ENCODE data around the gene C2CD4C. TPM values are rescaled to one million over a fixed set of nuclear protein-coding genes. Genes with fewer than 3 reads are reported as not detected.

The C2CD4C gene
- total RNA-seq, 4 donors from 2014 or later: 2.4 to 2.5 TPM; not detected in 2

DNA sequence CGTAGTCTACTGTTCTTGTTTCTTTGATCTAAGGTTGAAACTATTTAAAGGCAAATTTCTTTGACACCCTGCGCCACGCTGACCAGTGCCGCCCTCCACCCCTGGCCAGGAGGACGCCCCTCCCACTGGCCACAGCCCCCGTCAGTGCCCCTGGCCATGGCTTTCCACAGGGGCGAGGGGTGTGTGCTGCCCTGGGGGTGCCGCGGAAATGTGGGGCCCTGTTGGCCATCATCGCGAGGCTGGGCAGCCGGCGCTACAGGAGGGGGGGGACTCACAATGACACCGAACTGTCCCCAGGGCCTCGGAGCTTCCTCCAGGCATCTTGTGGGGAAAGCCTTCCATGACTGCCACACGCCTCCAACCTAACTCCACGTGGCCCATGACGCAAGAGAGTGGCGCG is 41.0 kb upstream of the C2CD4C start:
- DNase-seq: no peak
- TF ChIP-seq, protein P1, sequence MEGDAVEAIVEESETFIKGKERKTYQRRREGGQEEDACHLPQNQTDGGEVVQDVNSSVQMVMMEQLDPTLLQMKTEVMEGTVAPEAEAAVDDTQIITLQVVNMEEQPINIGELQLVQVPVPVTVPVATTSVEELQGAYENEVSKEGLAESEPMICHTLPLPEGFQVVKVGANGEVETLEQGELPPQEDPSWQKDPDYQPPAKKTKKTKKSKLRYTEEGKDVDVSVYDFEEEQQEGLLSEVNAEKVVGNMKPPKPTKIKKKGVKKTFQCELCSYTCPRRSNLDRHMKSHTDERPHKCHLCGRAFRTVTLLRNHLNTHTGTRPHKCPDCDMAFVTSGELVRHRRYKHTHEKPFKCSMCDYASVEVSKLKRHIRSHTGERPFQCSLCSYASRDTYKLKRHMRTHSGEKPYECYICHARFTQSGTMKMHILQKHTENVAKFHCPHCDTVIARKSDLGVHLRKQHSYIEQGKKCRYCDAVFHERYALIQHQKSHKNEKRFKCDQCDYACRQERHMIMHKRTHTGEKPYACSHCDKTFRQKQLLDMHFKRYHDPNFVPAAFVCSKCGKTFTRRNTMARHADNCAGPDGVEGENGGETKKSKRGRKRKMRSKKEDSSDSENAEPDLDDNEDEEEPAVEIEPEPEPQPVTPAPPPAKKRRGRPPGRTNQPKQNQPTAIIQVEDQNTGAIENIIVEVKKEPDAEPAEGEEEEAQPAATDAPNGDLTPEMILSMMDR (IDR thresholded peaks at IDR 0.05): no peak
- TF ChIP-seq POLR2A (IDR thresholded peaks at IDR 0.05): no peak
- Histone ChIP-seq H3K4me3 (no peak overlapping the region), H3K27me3 (no peaks in the 10 kb centered on the region), H3K36me3 (no peaks in the 10 kb centered on the region), H3K27ac (no peak overlapping the region), H3K4me1 (no peaks in the 10 kb centered on the region), H3K9me3 (no peaks in the 10 kb centered on the region)
- intact Hi-C loops (cut with DNase I; ENCODE audit: low total_unique reads): no loop called here

DNA sequence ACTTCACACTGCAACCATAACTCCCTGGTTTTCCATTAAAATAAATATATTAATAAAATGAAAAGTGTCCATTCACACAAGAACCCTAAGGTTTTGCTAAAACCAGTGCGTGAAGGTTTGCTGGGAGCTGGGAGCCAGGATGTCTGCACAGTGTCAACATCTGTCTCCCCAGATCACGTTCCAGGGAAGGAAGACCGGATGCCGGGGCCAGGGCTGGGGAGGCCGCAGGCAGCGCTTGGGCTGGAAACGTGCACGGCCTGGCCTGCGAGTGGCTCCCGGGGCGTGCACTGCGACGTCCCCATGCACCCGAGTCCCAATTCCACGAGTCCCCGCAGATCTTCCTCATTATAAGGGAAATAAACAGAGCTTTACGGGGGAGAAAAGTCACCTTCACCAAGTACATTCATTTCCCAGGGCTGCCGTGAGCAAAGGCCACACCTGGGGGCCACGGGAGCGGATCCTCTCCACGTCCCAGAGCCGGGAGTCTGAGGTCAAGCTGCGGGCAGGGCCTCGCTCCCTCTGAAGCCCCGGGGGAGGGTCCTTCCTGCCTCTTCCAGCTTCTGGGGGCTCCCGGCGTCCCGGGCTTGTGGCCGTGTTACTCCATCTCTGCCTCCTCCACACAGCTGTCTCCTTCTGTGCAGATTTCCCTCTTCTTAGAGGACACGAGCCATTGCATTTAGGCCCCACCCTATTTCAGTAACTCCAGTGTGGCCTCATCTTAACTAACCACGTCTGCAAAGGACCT is 39.0 kb upstream of the C2CD4C start:
- H3K4me1 ChIP-seq: no peaks in the 10 kb centered on the region
- H3K27ac ChIP-seq: peak overlapping the region; percentile 52 to 59
- no peaks in the 10 kb centered on the region for H3K9me3 ChIP-seq
- intact Hi-C loops (cut with DNase I; ENCODE audit: low total_unique reads): no loop called here
- TF ChIP-seq, protein P1 (IDR thresholded peaks at IDR 0.05): no peak
- no peak for TF ChIP-seq POLR2A (IDR thresholded peaks at IDR 0.05)
- no peaks in the 10 kb centered on the region for H3K27me3 ChIP-seq
- DNase-seq: peak; percentile 51 to 72
- H3K36me3 ChIP-seq: no peaks in the 10 kb centered on the region
- H3K4me3 ChIP-seq: no peak overlapping the region

DNA sequence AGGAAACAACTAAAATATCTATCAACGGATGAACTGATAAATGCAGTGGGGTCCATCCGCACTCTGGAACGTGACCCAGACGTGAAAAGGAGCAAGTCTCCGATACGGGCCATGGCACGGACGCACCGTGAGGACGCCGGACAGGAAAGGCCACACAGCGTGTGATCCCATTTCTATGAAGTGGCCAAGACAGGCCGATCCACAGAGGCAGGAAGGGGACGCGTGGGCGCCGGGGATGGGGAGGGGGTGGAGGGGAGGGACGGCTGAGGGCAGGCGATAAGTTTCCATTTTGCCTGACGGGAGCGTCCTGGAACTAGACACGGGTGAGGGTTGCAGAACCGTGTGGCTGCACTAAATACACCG is 38.1 kb upstream of the C2CD4C start:
- intact Hi-C loops (cut with DNase I; ENCODE audit: low total_unique reads): no loop called here
- no peaks in the 10 kb centered on the region for H3K9me3 ChIP-seq
- no peak overlapping the region for H3K4me3 ChIP-seq
- DNase-seq: no peak
- no peak for TF ChIP-seq POLR2A (IDR thresholded peaks at IDR 0.05)
- TF ChIP-seq, protein P1 (IDR thresholded peaks at IDR 0.05): no peak
- no peaks in the 10 kb centered on the region for H3K4me1 ChIP-seq
- H3K27me3 ChIP-seq: no peaks in the 10 kb centered on the region
- no peaks in the 10 kb centered on the region for H3K36me3 ChIP-seq
- no peak overlapping the region for H3K27ac ChIP-seq

GRCh38 chr19:444677-445210 is 35.8 kb upstream of the C2CD4C start:
- Histone ChIP-seq H3K9me3 (no peaks in the 10 kb centered on the region), H3K27ac (no peak overlapping the region), H3K36me3 (no peaks in the 10 kb centered on the region), H3K4me3 (no peak overlapping the region), H3K27me3 (no peaks in the 10 kb centered on the region), H3K4me1 (no peaks in the 10 kb centered on the region)
- DNase-seq: no peak
- no peak for TF ChIP-seq POLR2A (IDR thresholded peaks at IDR 0.05)
- TF ChIP-seq, protein P1 (IDR thresholded peaks at IDR 0.05): no peak
- intact Hi-C loops (cut with DNase I; ENCODE audit: low total_unique reads): no loop called here

GRCh38 chr19:443005-443404 is 34.1 kb upstream of the C2CD4C start:
- no peak for TF ChIP-seq POLR2A (IDR thresholded peaks at IDR 0.05)
- TF ChIP-seq, protein P1 (IDR thresholded peaks at IDR 0.05): no peak
- Histone ChIP-seq H3K4me3 (no peak overlapping the region), H3K4me1 (no peaks in the 10 kb centered on the region), H3K36me3 (no peaks in the 10 kb centered on the region), H3K27ac (no peak overlapping the region), H3K27me3 (no peaks in the 10 kb centered on the region), H3K9me3 (no peaks in the 10 kb centered on the region)
- no peak for DNase-seq
- intact Hi-C loops (cut with DNase I; ENCODE audit: low total_unique reads): no loop called here

All from uterus (tissue), 4 donors.